Mammary epithelial cell (primary cell): Measurements from ENCODE around the gene EFNA4.

Source experiments
- CTCF ChIP-seq, 2 donors: IDR thresholded peaks in 1 of 2; conservative IDR thresholded peaks in 1 of 2; 2 replicates each; pipeline ENCODE4 v1.5.1; 2011 to 2012; ENCODE audit warnings: inconsistent platforms in 2 of 2, low read length in 2 of 2, mild to moderate bottlenecking in 2 of 2, control low read depth in 1 of 2, low read depth in 1 of 2; ENCODE audit not compliant: insufficient read depth in 1 of 2; ENCODE audit errors: extremely low read depth in 1 of 2
- EZH2 ChIP-seq: IDR thresholded peaks from 2 replicates; pipeline ENCODE4 v1.6.1; 2012; ENCODE audit warnings: low read length, inconsistent platforms, borderline replicate concordance

GRCh38 chr1:155033524-155033923 lies 30.0 kb upstream of the EFNA4 start, which contains the start of the genes DCST1 and DCST2:
- TF ChIP-seq CTCF (conservative IDR thresholded peaks at IDR 0.05 in 1 of 2, IDR thresholded peaks at IDR 0.05 in 1 of 2; ENCODE audit: extremely low read depth in 1 of 2, insufficient read depth in 1 of 2, low read depth in 1 of 2, low read length in 2 of 2), result no peak
- TF ChIP-seq EZH2, result no peak
